HEK293 (cell line): ENCODE data around the gene TBC1D22A.

ENCODE experiments used
- AEBP2 ChIP-seq: fragments of 450-650 bp; formaldehyde crosslinking; IDR thresholded peaks from 2 replicates; pipeline ENCODE4 v1.5.1; 2016; ENCODE audit warnings: missing biosample characterization, missing genetic modification characterization, borderline replicate concordance
- CTCF ChIP-seq: fragments of 450-650 bp; formaldehyde crosslinking; IDR thresholded peaks from 2 replicates; pipeline ENCODE4 v1.5.1; 2016; ENCODE audit warnings: missing biosample characterization, missing genetic modification characterization
- EGR2 ChIP-seq: fragments of 450-650 bp; formaldehyde crosslinking; IDR thresholded peaks from 2 replicates; pipeline ENCODE4 v1.5.1; 2016; ENCODE audit warnings: low read depth, missing biosample characterization, missing genetic modification characterization
- INSM2 ChIP-seq: fragments of 450-650 bp; formaldehyde crosslinking; IDR thresholded peaks from 2 replicates; pipeline ENCODE4 v1.5.1; 2016; ENCODE audit warnings: missing biosample characterization, missing genetic modification characterization
- PRDM10 ChIP-seq: fragments of 450-650 bp; formaldehyde crosslinking; IDR thresholded peaks from 2 replicates; pipeline ENCODE4 v1.5.1; 2016; ENCODE audit warnings: missing biosample characterization, missing genetic modification characterization
- PRDM4 ChIP-seq: fragments of 450-650 bp; formaldehyde crosslinking; IDR thresholded peaks from 2 replicates; pipeline ENCODE4 v1.5.1; 2017; ENCODE audit warnings: missing biosample characterization, missing genetic modification characterization
- REST ChIP-seq: fragments of 450-650 bp; formaldehyde crosslinking; IDR thresholded peaks from 2 replicates; pipeline ENCODE4 v1.5.1; 2016; ENCODE audit warnings: missing biosample characterization, missing genetic modification characterization
- SP2 ChIP-seq: fragments of 450-650 bp; formaldehyde crosslinking; IDR thresholded peaks from 2 replicates; pipeline ENCODE4 v1.5.1; 2016; ENCODE audit warnings: missing biosample characterization, missing genetic modification characterization
- ZNF404 ChIP-seq: fragments of 450-650 bp; formaldehyde crosslinking; IDR thresholded peaks from 2 replicates; pipeline ENCODE4 v1.5.1; 2017; ENCODE audit warnings: missing biosample characterization, missing genetic modification characterization
- ZNF629 ChIP-seq: fragments of 450-650 bp; formaldehyde crosslinking; IDR thresholded peaks from 2 replicates; pipeline ENCODE4 v1.5.1; 2017; ENCODE audit warnings: missing biosample characterization, missing genetic modification characterization
- ZNF654 ChIP-seq: fragments of 450-650 bp; formaldehyde crosslinking; IDR thresholded peaks from 2 replicates; pipeline ENCODE4 v1.5.1; 2016; ENCODE audit warnings: low read depth, missing biosample characterization, missing genetic modification characterization
- ZNF692 ChIP-seq: fragments of 450-650 bp; formaldehyde crosslinking; IDR thresholded peaks from 2 replicates; pipeline ENCODE4 v1.5.1; 2016; ENCODE audit warnings: missing biosample characterization, missing genetic modification characterization
- ZNF76 ChIP-seq: fragments of 450-650 bp; formaldehyde crosslinking; IDR thresholded peaks from 2 replicates; pipeline ENCODE4; 2016; ENCODE audit warnings: low read depth, missing biosample characterization, missing genetic modification characterization, borderline replicate concordance
- ZNF776 ChIP-seq: fragments of 450-650 bp; formaldehyde crosslinking; IDR thresholded peaks from 2 replicates; pipeline ENCODE4 v1.5.0; 2017; ENCODE audit warnings: missing biosample characterization, missing genetic modification characterization, borderline replicate concordance

- TF ChIP-seq CTCF (tag by site-specific recombination) (no peak), ZNF76 (tag by site-specific recombination) (no peak), REST (no peak), ZNF629 (tag by site-specific recombination) (no peak), ZNF692 (tag by site-specific recombination) (no peak), INSM2 (tag by site-specific recombination) (no peak), AEBP2 (tag by site-specific recombination) (no peak), SP2 (tag by site-specific recombination) (no peak), ZNF654 (tag by site-specific recombination) (no peak), PRDM4 (tag by site-specific recombination) (no peak), EGR2 (tag by site-specific recombination) (no peak), PRDM10 (tag by site-specific recombination) (no peak), ZNF776 (tag by site-specific recombination) (no peak), ZNF404 (tag by site-specific recombination) (no peak)
Measured at GRCh38 chr22:46994983-46995382, 232.5 kb downstream of the TBC1D22A start.
